B cell (primary cell): Measurements from ENCODE around the gene C1orf122. TPM values are rescaled to one million over a fixed set of nuclear protein-coding genes. Genes with fewer than 3 reads are reported as not detected.
A peak's percentile ranks its signal among the peaks of the same experiment; 100 is the strongest.

Experiments
- ATAC-seq: fragments of 200-7000 bp; cut with Tn5 transposase; one replicate; pipeline ENCODE4 v1.10.0; 2021; ENCODE audit warnings: low read depth, mild to moderate bottlenecking, moderate number of reproducible peaks, moderate library complexity
- CTCF ChIA-PET: fragments of 350-600 bp; sonication (Branson Sonifier 250); formaldehyde crosslinking; loops from one replicate; lab custom pipeline; 2021; ENCODE audit warnings: antibody characterized with exemption, inconsistent platforms; lab: Charles Lee
- POLR2A ChIA-PET: fragments of 350-600 bp; sonication (Branson Sonifier 250); formaldehyde crosslinking; loops from one replicate; lab custom pipeline; 2021; ENCODE audit warnings: antibody characterized with exemption; lab: Charles Lee
- DNase-seq: peaks from one replicate; pipeline ENCODE4 v3.0.0; 2013
- H2AFZ ChIP-seq: 2 replicates; pipeline ENCODE4 v1.6.1; 2012; ENCODE audit warnings: mild to moderate bottlenecking, low read depth, low read length; ENCODE audit not compliant: insufficient read depth, poor library complexity, severe bottlenecking
- H3K27ac ChIP-seq, 2 donors: 1 replicate in 1 of 2; 2 replicates in 1 of 2; pipeline ENCODE4 v1.5.1; 2012 to 2013; ENCODE audit warnings: low read length in 2 of 2, mild to moderate bottlenecking in 2 of 2, moderate library complexity in 1 of 2
- H3K27me3 ChIP-seq, 4 experiments: fragments of 200-600 bp in 1 of 4; sonication (generic) in 1 of 4; replicated peaks in 1 of 4; 1 replicate in 2 of 4; 2 replicates in 2 of 4; pipeline versions ENCODE4 v1.6.1 to v1.7.0; 2013 to 2016; ENCODE audit warnings: low read length in 3 of 4, mild to moderate bottlenecking in 2 of 4, mixed read lengths in 1 of 4, moderate library complexity in 1 of 4; ENCODE audit not compliant: insufficient read depth in 4 of 4, control insufficient read depth in 3 of 4; ENCODE audit errors: control extremely low read depth in 1 of 4
- H3K36me3 ChIP-seq, 2 experiments: replicated peaks in 1 of 2; 1 replicate in 1 of 2; 2 replicates in 1 of 2; pipeline versions ENCODE4 v1.6.1 to v1.7.1; 2013; ENCODE audit warnings: low read length in 1 of 2; ENCODE audit not compliant: insufficient read depth in 2 of 2, control insufficient read depth in 1 of 2; ENCODE audit errors: control extremely low read depth in 1 of 2, extremely low read depth in 1 of 2
- H3K4me1 ChIP-seq, 2 donors: fragments of 200-600 bp in 1 of 2; sonication (generic) in 1 of 2; 1 replicate in 1 of 2; 2 replicates in 1 of 2; pipeline versions ENCODE4 v1.5.1 to v1.6.1; 2013 to 2017; ENCODE audit warnings: low read length in 2 of 2; ENCODE audit not compliant: control insufficient read depth in 2 of 2, insufficient read depth in 2 of 2
- H3K4me2 ChIP-seq: replicated peaks from 2 replicates; pipeline ENCODE3; 2012; ENCODE audit warnings: mild to moderate bottlenecking, low read depth, low read length; ENCODE audit not compliant: poor library complexity, severe bottlenecking
- H3K4me3 ChIP-seq, 5 experiments: fragments of 200-600 bp in 1 of 5; sonication (generic) in 1 of 5; 1 replicate in 3 of 5; 2 replicates in 2 of 5; pipeline versions ENCODE4 v1.5.1 to v1.7.0; 2011 to 2016; ENCODE audit warnings: low read length in 4 of 5, mild to moderate bottlenecking in 4 of 5, low read depth in 2 of 5, control low read depth in 1 of 5, moderate library complexity in 1 of 5; ENCODE audit not compliant: insufficient read depth in 1 of 5; ENCODE audit errors: control extremely low read depth in 1 of 5, extremely low read depth in 1 of 5
- H3K79me2 ChIP-seq: fragments of 200-600 bp; sonication (generic); one replicate; pipeline ENCODE4 v1.6.0; 2016; ENCODE audit warnings: low read length; ENCODE audit not compliant: control insufficient read depth, insufficient read depth
- H3K9ac ChIP-seq: fragments of 200-600 bp; sonication (generic); 2 replicates; pipeline ENCODE4 v1.6.1; 2017; ENCODE audit warnings: mild to moderate bottlenecking, low read length, moderate library complexity
- H3K9me3 ChIP-seq, 3 donors: one replicate each; pipeline versions ENCODE4 v1.6.1 to v1.7.1; 2013; ENCODE audit warnings: low read length in 2 of 3; ENCODE audit not compliant: control insufficient read depth in 2 of 3, insufficient read depth in 1 of 3; ENCODE audit errors: control extremely low read depth in 1 of 3
- H4K20me1 ChIP-seq: 2 replicates; pipeline ENCODE4 v1.6.0; 2012; ENCODE audit warnings: mild to moderate bottlenecking, low read length; ENCODE audit not compliant: insufficient read depth, control insufficient read depth, poor library complexity, severe bottlenecking
- H3K27ac Mint-ChIP-seq: one replicate; pipeline ENCODE4 v1.8.0; 2021; ENCODE audit warnings: mixed read lengths
- H3K27me3 Mint-ChIP-seq: one replicate; pipeline ENCODE4 v1.8.0; 2021; ENCODE audit warnings: mixed read lengths
- H3K4me1 Mint-ChIP-seq: one replicate; pipeline ENCODE4 v1.8.0; 2021; ENCODE audit warnings: mixed read lengths
- H3K4me3 Mint-ChIP-seq: one replicate; pipeline ENCODE4 v1.8.0; 2021; ENCODE audit warnings: mixed read lengths
- H3K9me3 Mint-ChIP-seq: one replicate; pipeline ENCODE4 v1.8.0; 2022; ENCODE audit warnings: mixed read lengths; ENCODE audit not compliant: insufficient read depth
- CTCF ChIP-seq: fragments of 200-600 bp; IDR thresholded peaks from one replicate; pipeline ENCODE4 v1.8.0; 2022; ENCODE audit warnings: antibody characterized with exemption, mild to moderate bottlenecking
- EZH2 ChIP-seq: IDR thresholded peaks from 2 replicates; pipeline ENCODE4 v1.6.1; 2012; ENCODE audit warnings: borderline replicate concordance, low read depth, mild to moderate bottlenecking, moderate library complexity, low read length; ENCODE audit not compliant: insufficient read depth, poor library complexity, severe bottlenecking
- WGBS: methylation state at CpG from one replicate; pipeline ENCODE4 v1.1.5; 2013; ENCODE audit warnings: missing lambda C conversion rate; ENCODE audit not compliant: insufficient coverage; 5-methylcytosine and 5-hydroxymethylcytosine counted together
- intact Hi-C: fragments of 100-400 bp; cut with micrococcal nuclease; formaldehyde crosslinking; loops from one replicate; pipeline ENCODE4 v1.10.0; 2022
- polyA minus RNA-seq: library from RNA; depleted of rRNA, polyadenylated mRNA; stranded (reverse); fragments of >200 nt; gene quantifications from 2 replicates; pipeline ENCODE4 v1.2.3, GENCODE V29; 2012
- polyA plus RNA-seq: library from polyadenylated mRNA; depleted of rRNA; stranded (reverse); fragments of >200 nt; gene quantifications from 2 replicates; pipeline ENCODE4 v1.2.3, GENCODE V29; 2012
- total RNA-seq, 2 donors: library from RNA; stranded (reverse); fragments of 120-200 nt in 1 of 2; gene quantifications; 1 replicate in 1 of 2; 2 replicates in 1 of 2; pipeline versions ENCODE4 v1.2.3 to v1.2.4, GENCODE V29; 2013 to 2022

C1orf122 gene
- total RNA-seq = 15.7 and 16.9 TPM in 2 replicates
- 12.6 TPM for total RNA-seq (2013)
- polyA plus RNA-seq = 10.7 and 15.7 TPM in 2 replicates
- 8.3 and 10.7 TPM in 2 replicates for polyA minus RNA-seq

GRCh38 chr1:37807555-37808368, at the start of gene C1orf122, which contains the start of gene YRDC:
TSS of gene C1orf122 (plus strand) at chr1:37807790. CDS start at chr1:37808405, 615 bp downstream.
TSS of gene YRDC (minus strand) at chr1:37808208. CDS start at chr1:37808180, 28 bp downstream.
- Histone ChIP-seq H3K9me3 (no peaks in the 10 kb centered on the region), H3K79me2 (peaks cover 25% of the 10 kb centered on the region), H3K27ac (peak within 1 kb of the TSS; percentile 68 to 94), H3K36me3 (peaks cover 0 to 45% of the 10 kb centered on the region in 2 experiments), H3K4me2 (peak within 1 kb of the TSS; percentile 95), H3K27me3 (no peaks in the 10 kb centered on the region), H3K4me1 (peaks cover 14 to 31% of the 10 kb centered on the region in 2 donors), H3K9ac (peak within 1 kb of the TSS; percentile 93), H4K20me1 (peaks cover 27% of the 10 kb centered on the region), H2AFZ (peak within 1 kb of the TSS; percentile 96), H3K4me3 (peak within 1 kb of the TSS; percentile 78 to 88 (median 83))
- H3K27ac Mint-ChIP-seq = peak within 1 kb of the TSS; percentile 98
- DNase-seq (peak; percentile 91), ATAC-seq (peak; percentile 90)
- TF ChIP-seq EZH2 = no peak
- TF ChIP-seq CTCF = no peak
- CTCF ChIA-PET = interaction anchor here (0.6 to 2.5 kb wide), 5 partner anchors 15 to 184 kb away, joined by 3 to 20 read pairs (median 6); partner anchors contain the start of gene MTF1
- under 1% methylated on average over 95 of the region's 95 CpGs for WGBS
- H3K4me1 Mint-ChIP-seq = peaks cover 40% of the 10 kb centered on the region
- intact Hi-C loops = loop anchor here (1.0 to 5.0 kb wide), 5 partner anchors 52 to 333 kb away; partner anchors contain the start of genes CDCA8, INPP5B, MTF1 and SF3A3
- peak within 1 kb of the TSS; percentile 98 for H3K4me3 Mint-ChIP-seq
- no peaks in the 10 kb centered on the region for H3K27me3 Mint-ChIP-seq
- POLR2A ChIA-PET = interaction anchor here (0.7 to 2.3 kb wide), 7 partner anchors 8 to 118 kb away, joined by 3 to 8 read pairs (median 4); partner anchors contain the start of gene MTF1
- H3K9me3 Mint-ChIP-seq = no peaks in the 10 kb centered on the region
